K562 (cell line): ENCODE data around the gene LGI4. TPM values are rescaled to one million over a fixed set of nuclear protein-coding genes. Genes with fewer than 3 reads are reported as not detected.

Experiments used
- MCM7 ChIP-seq, 2 experiments: fragments of 450-650 bp; IDR thresholded peaks; 2 replicates each; pipeline ENCODE4 v1.6.1; 2016 to 2018
- polyA plus RNA-seq, 8 experiments: library from polyadenylated mRNA; depleted of rRNA in 4 of 8; stranded (reverse) in 5 of 8; unstranded in 3 of 8; fragments of >200 nt; fragmentation: Nextera tagmentation in 2 of 8; fragmentation: Illumina TruSeq in 1 of 8; extraction: Ambion mirVana in 2 of 8; extraction: Trizol in 1 of 8; gene quantifications; 2 replicates each; pipeline versions ENCODE4 v1.2.1 to v1.2.3, GENCODE V29; 2011 to 2014; ENCODE audit warnings: inconsistent platforms in 1 of 8, missing spikeins in 1 of 8
- total RNA-seq, 7 experiments: library from RNA; depleted of rRNA in 6 of 7; stranded (reverse); fragments of >200 nt in 6 of 7; fragmentation: Illumina TruSeq in 2 of 7; extraction: Trizol in 2 of 7; gene quantifications; 2 replicates each; pipeline versions ENCODE4 v1.2.1 to v1.2.3, GENCODE V29; 2011 to 2021; ENCODE audit warnings: low replicate concordance in 1 of 7
- TF ChIP-seq, protein P1 (sequence below): fragments of 250-450 bp; sonication (Bioruptor Pico); IDR thresholded peaks from 2 replicates; pipeline ENCODE4 v1.5.0; 2022; ENCODE audit warnings: mild to moderate bottlenecking
- TF ChIP-seq, protein P2 (sequence below): fragments of 250-450 bp; sonication (Bioruptor Pico); IDR thresholded peaks from 2 replicates; pipeline ENCODE4 v1.5.0; 2021; ENCODE audit warnings: mild to moderate bottlenecking, borderline replicate concordance

The LGI4 gene
- total and polyA plus RNA-seq, 9 of the 15 experiments (the other 6 are each of a cell fraction or from before 2014, with no cell fraction given): 0.14 to 0.30 (median 0.24) TPM; not detected in 4

DNA sequence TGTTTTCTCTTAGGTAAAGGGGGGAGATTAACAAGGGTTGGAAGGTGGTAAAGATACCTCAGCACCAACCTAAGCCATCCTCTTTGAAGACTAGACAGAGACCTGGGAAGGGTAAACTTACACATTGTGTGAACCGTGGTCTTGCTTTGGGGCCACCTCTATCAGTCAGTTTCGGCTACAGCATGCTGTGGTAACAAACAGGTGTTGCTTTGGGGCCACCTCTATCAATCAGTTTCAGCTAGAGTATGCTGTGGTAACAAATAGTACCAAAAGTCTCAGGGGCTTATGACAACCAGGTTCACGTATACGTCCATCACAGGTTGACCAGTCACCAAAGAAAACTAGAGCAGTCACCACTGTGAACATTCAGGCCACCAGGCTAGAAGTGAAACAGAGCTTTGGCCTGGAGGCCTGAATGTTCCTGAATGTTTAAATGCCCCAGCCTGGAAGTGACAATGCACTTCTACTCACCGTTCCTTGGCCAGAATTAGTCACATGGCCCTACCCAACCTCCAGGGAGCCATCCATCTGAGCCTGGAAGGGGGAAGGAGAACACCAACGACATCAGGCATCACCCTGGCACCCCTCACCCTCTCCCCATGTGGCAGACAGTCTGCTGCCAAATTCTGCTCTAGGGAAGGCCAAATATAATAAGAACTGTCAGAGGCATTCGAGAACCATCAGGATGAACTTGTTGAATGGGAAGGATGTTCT, 12.0 kb upstream of the LGI4 start (continued):
- TF ChIP-seq MCM7 (IDR thresholded peaks at IDR 0.05): no peak
- TF ChIP-seq, protein P1, sequence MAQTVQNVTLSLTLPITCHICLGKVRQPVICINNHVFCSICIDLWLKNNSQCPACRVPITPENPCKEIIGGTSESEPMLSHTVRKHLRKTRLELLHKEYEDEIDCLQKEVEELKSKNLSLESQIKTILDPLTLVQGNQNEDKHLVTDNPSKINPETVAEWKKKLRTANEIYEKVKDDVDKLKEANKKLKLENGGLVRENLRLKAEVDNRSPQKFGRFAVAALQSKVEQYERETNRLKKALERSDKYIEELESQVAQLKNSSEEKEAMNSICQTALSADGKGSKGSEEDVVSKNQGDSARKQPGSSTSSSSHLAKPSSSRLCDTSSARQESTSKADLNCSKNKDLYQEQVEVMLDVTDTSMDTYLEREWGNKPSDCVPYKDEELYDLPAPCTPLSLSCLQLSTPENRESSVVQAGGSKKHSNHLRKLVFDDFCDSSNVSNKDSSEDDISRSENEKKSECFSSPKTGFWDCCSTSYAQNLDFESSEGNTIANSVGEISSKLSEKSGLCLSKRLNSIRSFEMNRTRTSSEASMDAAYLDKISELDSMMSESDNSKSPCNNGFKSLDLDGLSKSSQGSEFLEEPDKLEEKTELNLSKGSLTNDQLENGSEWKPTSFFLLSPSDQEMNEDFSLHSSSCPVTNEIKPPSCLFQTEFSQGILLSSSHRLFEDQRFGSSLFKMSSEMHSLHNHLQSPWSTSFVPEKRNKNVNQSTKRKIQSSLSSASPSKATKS (CRISPR knock-in tag): no peak
- TF ChIP-seq, protein P2, sequence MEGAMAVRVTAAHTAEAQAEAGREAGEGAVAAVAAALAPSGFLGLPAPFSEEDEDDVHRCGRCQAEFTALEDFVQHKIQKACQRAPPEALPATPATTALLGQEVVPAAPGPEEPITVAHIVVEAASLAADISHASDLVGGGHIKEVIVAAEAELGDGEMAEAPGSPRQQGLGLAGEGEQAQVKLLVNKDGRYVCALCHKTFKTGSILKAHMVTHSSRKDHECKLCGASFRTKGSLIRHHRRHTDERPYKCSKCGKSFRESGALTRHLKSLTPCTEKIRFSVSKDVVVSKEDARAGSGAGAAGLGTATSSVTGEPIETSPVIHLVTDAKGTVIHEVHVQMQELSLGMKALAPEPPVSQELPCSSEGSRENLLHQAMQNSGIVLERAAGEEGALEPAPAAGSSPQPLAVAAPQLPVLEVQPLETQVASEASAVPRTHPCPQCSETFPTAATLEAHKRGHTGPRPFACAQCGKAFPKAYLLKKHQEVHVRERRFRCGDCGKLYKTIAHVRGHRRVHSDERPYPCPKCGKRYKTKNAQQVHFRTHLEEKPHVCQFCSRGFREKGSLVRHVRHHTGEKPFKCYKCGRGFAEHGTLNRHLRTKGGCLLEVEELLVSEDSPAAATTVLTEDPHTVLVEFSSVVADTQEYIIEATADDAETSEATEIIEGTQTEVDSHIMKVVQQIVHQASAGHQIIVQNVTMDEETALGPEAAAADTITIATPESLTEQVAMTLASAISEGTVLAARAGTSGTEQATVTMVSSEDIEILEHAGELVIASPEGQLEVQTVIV (CRISPR knock-in tag): no peak
